Caco-2 (cell line): Measurements from ENCODE around the gene PCNX1. TPM values are rescaled to one million over a fixed set of nuclear protein-coding genes. Genes with fewer than 3 reads are reported as not detected.

Source experiments
- BruUV-seq: library from RNA; stranded (reverse); fragments of 400-500 nt; replicated peaks from 2 replicates; lab custom pipeline; 2021; lab: Mats Ljungman, UMichigan
- CTCF ChIA-PET: fragments of 300-600 bp; sonication (Branson Sonifier 250); formaldehyde crosslinking; loops from one replicate; lab custom pipeline; 2022; ENCODE audit warnings: antibody characterized with exemption; lab: Charles Lee
- POLR2A ChIA-PET: fragments of 300-600 bp; sonication (Branson Sonifier 250); formaldehyde crosslinking; loops from one replicate; lab custom pipeline; 2022; ENCODE audit warnings: antibody characterized with exemption; lab: Charles Lee
- DNase-seq, 2 experiments: peaks; one replicate each; pipeline versions ENCODE4 v3.0.0 to v3.0.0-alpha.2; 2020 to 2022
- H3K27me3 ChIP-seq: replicated peaks from 2 replicates; pipeline ENCODE4 v1.6.0; 2011; ENCODE audit warnings: low read length; ENCODE audit not compliant: control insufficient read depth, insufficient read depth
- H3K36me3 ChIP-seq: 2 replicates; pipeline ENCODE4 v1.5.1; 2011; ENCODE audit warnings: low read length; ENCODE audit not compliant: control insufficient read depth, insufficient read depth
- H3K4me1 ChIP-seq: fragments of 250-450 bp; sonication (Bioruptor Pico); 2 replicates; pipeline ENCODE4 v1.5.1; 2020; ENCODE audit warnings: mild to moderate bottlenecking
- H3K4me3 ChIP-seq: 2 replicates; pipeline ENCODE4 v1.5.1; 2011; ENCODE audit warnings: low read depth, mild to moderate bottlenecking, control low read depth, low read length
- H3K9me3 ChIP-seq: fragments of 250-450 bp; sonication (Bioruptor Pico); 2 replicates; pipeline ENCODE4 v1.5.1; 2020; ENCODE audit warnings: mild to moderate bottlenecking, moderate library complexity
- H3K27ac Mint-ChIP-seq: one replicate; pipeline ENCODE4 v1.8.0; 2022; ENCODE audit warnings: mixed read lengths; ENCODE audit not compliant: unreplicated experiment
- H3K27me3 Mint-ChIP-seq: one replicate; pipeline ENCODE4 v1.8.0; 2022; ENCODE audit warnings: mixed read lengths; ENCODE audit not compliant: insufficient read depth, unreplicated experiment
- H3K36me3 Mint-ChIP-seq: one replicate; pipeline ENCODE4 v1.8.0; 2022; ENCODE audit warnings: mild to moderate bottlenecking, mixed read lengths; ENCODE audit not compliant: insufficient read depth, unreplicated experiment
- H3K4me1 Mint-ChIP-seq: one replicate; pipeline ENCODE4 v1.8.0; 2022; ENCODE audit warnings: low read depth, mixed read lengths; ENCODE audit not compliant: unreplicated experiment
- H3K4me3 Mint-ChIP-seq: one replicate; pipeline ENCODE4 v1.8.0; 2022; ENCODE audit warnings: mild to moderate bottlenecking, moderate library complexity, mixed read lengths; ENCODE audit not compliant: unreplicated experiment
- H3K9me3 Mint-ChIP-seq: one replicate; pipeline ENCODE4 v1.8.0; 2022; ENCODE audit warnings: mixed read lengths; ENCODE audit not compliant: unreplicated experiment
- CTCF ChIP-seq, 2 experiments: fragments of 200-600 bp in 1 of 2; IDR thresholded peaks; 1 replicate in 1 of 2; 2 replicates in 1 of 2; pipeline versions ENCODE4 v1.5.1 to v1.8.0; 2011 to 2022; ENCODE audit warnings: antibody characterized with exemption in 1 of 2, control low read depth in 1 of 2, inconsistent platforms in 1 of 2, low read depth in 1 of 2, low read length in 1 of 2, mild to moderate bottlenecking in 1 of 2, moderate library complexity in 1 of 2; ENCODE audit not compliant: insufficient read depth in 1 of 2, severe bottlenecking in 1 of 2, unreplicated experiment in 1 of 2
- intact Hi-C: fragments of 100-400 bp; cut with micrococcal nuclease; formaldehyde crosslinking; loops from one replicate; pipeline ENCODE4 v1.10.0; 2022; ENCODE audit not compliant: unreplicated experiment
- total RNA-seq: library from RNA; stranded (reverse); gene quantifications from 2 replicates; pipeline ENCODE4 v1.2.3, GENCODE V29; 2022

Gene PCNX1
- total RNA-seq, 1 experiment from 2014 or later: 29.0 TPM

- Mint-ChIP-seq H3K27me3 (peaks cover 5% of the 10 kb centered on the region), H3K4me1 (peaks cover 10% of the 10 kb centered on the region), H3K27ac (no peak overlapping the region), H3K4me3 (no peak overlapping the region), H3K36me3 (no peaks in the 10 kb centered on the region), H3K9me3 (no peaks in the 10 kb centered on the region)
- Histone ChIP-seq H3K4me1 (no peaks in the 10 kb centered on the region; the same call in 1 of the 2 replicates), H3K9me3 (no peaks in the 10 kb centered on the region), H3K4me3 (no peak overlapping the region), H3K36me3 (no peaks in the 10 kb centered on the region), H3K27me3 (no peaks in the 10 kb centered on the region)
- ChIA-PET POLR2A (no interaction called here), CTCF (no interaction called here)
- no peak for TF ChIP-seq CTCF (IDR thresholded peaks at IDR 0.05; ENCODE audit: insufficient read depth in 1 of 2, low read depth in 1 of 2, low read length in 1 of 2, severe bottlenecking in 1 of 2, unreplicated experiment in 1 of 2)
- intact Hi-C loops: no loop called here
- no peak for DNase-seq
- no TSS peak for BruUV-seq
These were observed 16.2 kb upstream of the PCNX1 start for GRCh38 chr14:70890826-70891659.

- no peaks in the 10 kb centered on the region for H3K9me3 Mint-ChIP-seq
- POLR2A ChIA-PET: no interaction called here
- no TSS peak for BruUV-seq
These were observed 15.5 kb upstream of the PCNX1 start for GRCh38 chr14:70891737-70892136.

More at GRCh38 chr14:70891737-70892136, 15.5 kb upstream of the PCNX1 start:
- Mint-ChIP-seq H3K4me1 (peaks cover 10% of the 10 kb centered on the region), H3K27me3 (peaks cover 5% of the 10 kb centered on the region), H3K36me3 (no peaks in the 10 kb centered on the region), H3K4me3 (no peak overlapping the region), H3K27ac (no peak overlapping the region)
- TF ChIP-seq CTCF (IDR thresholded peaks at IDR 0.05; ENCODE audit: insufficient read depth in 1 of 2, low read depth in 1 of 2, low read length in 1 of 2, severe bottlenecking in 1 of 2, unreplicated experiment in 1 of 2): no peak
- Histone ChIP-seq H3K4me1 (no peaks in the 10 kb centered on the region; the same call in 1 of the 2 replicates), H3K36me3 (no peaks in the 10 kb centered on the region), H3K4me3 (no peak overlapping the region), H3K9me3 (no peaks in the 10 kb centered on the region), H3K27me3 (no peaks in the 10 kb centered on the region)
- intact Hi-C loops: no loop called here
- no peak for DNase-seq
- CTCF ChIA-PET: no interaction called here
